ENCODE data around the gene CCDC88C. TPM values are rescaled to one million over a fixed set of nuclear protein-coding genes. Genes with fewer than 3 reads are reported as not detected.

CCDC88C gene
- total RNA-seq, 4 donors from 2014 or later: 1.1 to 2.7 (median 2.1) TPM

DNA sequence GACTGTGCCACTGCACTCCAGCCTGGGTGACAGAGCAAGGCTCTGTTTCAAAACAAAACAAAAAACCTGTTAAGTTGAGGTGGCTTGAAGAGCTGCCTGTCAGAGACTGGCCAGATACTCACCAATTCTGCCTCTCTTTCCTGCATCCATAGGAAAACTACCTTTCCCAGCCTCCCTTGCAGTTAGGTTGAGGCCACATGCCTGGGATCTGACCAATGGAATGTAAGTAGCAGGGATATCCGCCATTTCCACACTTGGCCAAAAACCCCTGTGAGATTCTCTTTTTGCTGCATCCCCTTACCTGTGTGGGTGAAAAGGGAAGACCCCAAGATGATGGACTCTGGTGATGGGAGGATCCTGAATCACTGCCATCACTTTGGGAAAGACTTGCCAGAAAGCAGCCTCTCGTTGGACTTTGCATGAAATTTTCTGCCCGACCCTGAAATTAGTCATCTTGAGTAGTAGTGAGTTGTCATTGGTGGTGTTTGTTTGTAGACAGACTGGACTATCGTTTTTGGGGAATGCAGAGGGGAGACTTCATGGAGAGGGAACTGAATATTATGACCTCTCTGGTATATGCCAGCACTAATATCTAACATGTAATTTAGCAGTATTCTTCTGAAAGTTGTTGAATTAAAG is 187.1 kb downstream of the CCDC88C start:
- Histone ChIP-seq H3K27me3 (no peaks in the 10 kb centered on the region), H3K36me3 (peaks cover 0 to 52% of the 10 kb centered on the region in 2 donors), H3K4me1 (no peaks in the 10 kb centered on the region), H3K27ac (no peak overlapping the region), H3K4me3 (no peak overlapping the region), H3K9me3 (no peaks in the 10 kb centered on the region)
- DNase-seq (no peak), ATAC-seq (no peak)
- intact Hi-C loops (cut with DNase I; ENCODE audit: low total_unique reads) (no loop called here), in situ Hi-C loops (cut with MboI; ENCODE audit: low sequenced_read_pairs in 4 of 4) (no loop called here)
- no peak for TF ChIP-seq POLR2A (IDR thresholded peaks at IDR 0.05)
- TF ChIP-seq, protein P1, sequence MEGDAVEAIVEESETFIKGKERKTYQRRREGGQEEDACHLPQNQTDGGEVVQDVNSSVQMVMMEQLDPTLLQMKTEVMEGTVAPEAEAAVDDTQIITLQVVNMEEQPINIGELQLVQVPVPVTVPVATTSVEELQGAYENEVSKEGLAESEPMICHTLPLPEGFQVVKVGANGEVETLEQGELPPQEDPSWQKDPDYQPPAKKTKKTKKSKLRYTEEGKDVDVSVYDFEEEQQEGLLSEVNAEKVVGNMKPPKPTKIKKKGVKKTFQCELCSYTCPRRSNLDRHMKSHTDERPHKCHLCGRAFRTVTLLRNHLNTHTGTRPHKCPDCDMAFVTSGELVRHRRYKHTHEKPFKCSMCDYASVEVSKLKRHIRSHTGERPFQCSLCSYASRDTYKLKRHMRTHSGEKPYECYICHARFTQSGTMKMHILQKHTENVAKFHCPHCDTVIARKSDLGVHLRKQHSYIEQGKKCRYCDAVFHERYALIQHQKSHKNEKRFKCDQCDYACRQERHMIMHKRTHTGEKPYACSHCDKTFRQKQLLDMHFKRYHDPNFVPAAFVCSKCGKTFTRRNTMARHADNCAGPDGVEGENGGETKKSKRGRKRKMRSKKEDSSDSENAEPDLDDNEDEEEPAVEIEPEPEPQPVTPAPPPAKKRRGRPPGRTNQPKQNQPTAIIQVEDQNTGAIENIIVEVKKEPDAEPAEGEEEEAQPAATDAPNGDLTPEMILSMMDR (IDR thresholded peaks at IDR 0.05 in 4 of 5, conservative IDR thresholded peaks at IDR 0.05 in 1 of 5): no peak

DNA sequence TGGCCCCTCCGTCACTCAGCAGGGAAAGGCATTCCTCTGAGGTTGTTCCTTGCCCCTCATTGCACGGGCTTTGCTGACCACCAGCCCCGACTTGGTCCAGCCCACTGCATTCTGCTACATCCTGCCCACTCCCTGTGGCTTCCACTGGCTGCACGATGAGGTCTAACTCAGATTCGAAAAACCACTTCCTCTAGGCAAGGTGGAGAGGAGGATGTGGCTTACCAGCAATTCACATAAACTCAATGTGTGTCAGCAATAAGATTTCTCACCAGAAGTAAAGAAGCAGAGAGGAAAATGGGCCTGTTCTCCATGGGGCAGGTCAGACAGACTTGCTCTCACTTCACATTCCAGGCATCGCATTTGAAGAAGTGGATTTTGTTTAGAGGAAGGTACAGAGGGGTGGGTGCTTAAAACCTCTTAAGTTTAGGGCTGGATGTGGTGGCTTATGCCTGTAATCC is 187.8 kb downstream of the CCDC88C start:
- no peak overlapping the region for H3K27ac ChIP-seq
- DNase-seq (no peak), ATAC-seq (no peak)
- H3K36me3 ChIP-seq: peaks cover 0 to 58% of the 10 kb centered on the region in 2 donors
- H3K27me3 ChIP-seq: no peaks in the 10 kb centered on the region
- no peaks in the 10 kb centered on the region for H3K9me3 ChIP-seq
- intact Hi-C loops (cut with DNase I; ENCODE audit: low total_unique reads): no loop called here
- no peaks in the 10 kb centered on the region for H3K4me1 ChIP-seq
- TF ChIP-seq POLR2A (IDR thresholded peaks at IDR 0.05): no peak
- TF ChIP-seq, protein P1 (IDR thresholded peaks at IDR 0.05 in 4 of 5, conservative IDR thresholded peaks at IDR 0.05 in 1 of 5): no peak
- no peak overlapping the region for H3K4me3 ChIP-seq
- in situ Hi-C loops (cut with MboI; ENCODE audit: low sequenced_read_pairs in 4 of 4): no loop called here

DNA sequence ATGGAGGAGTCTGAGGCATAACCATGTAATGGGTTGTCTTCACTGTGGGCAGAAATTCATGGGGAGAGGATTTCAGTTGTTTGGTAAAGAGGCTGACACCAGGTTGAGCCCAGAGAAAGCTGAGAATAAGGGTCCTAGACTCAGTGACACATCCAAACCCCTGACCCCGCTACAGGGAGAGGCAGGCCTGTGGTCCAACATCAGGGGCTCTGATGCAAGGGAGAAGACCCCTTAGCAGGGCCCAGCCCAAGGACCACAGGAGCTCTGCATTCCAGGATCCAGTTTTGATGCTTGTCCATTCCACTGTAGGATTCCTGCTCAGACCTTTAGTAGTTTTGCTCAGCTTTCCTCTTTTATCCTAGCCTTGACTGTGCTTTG is 188.6 kb downstream of the CCDC88C start:
- no peaks in the 10 kb centered on the region for H3K4me1 ChIP-seq
- H3K4me3 ChIP-seq: no peak overlapping the region
- no peak overlapping the region for H3K27ac ChIP-seq
- intact Hi-C loops (cut with DNase I; ENCODE audit: low total_unique reads) (no loop called here), in situ Hi-C loops (cut with MboI; ENCODE audit: low sequenced_read_pairs in 4 of 4) (no loop called here)
- H3K9me3 ChIP-seq: no peaks in the 10 kb centered on the region
- H3K27me3 ChIP-seq: no peaks in the 10 kb centered on the region
- peaks cover 0 to 63% of the 10 kb centered on the region in 2 donors for H3K36me3 ChIP-seq
- ATAC-seq (no peak), DNase-seq (no peak)
- TF ChIP-seq, protein P1 (IDR thresholded peaks at IDR 0.05 in 4 of 5, conservative IDR thresholded peaks at IDR 0.05 in 1 of 5): no peak
- TF ChIP-seq POLR2A (IDR thresholded peaks at IDR 0.05): no peak

DNA sequence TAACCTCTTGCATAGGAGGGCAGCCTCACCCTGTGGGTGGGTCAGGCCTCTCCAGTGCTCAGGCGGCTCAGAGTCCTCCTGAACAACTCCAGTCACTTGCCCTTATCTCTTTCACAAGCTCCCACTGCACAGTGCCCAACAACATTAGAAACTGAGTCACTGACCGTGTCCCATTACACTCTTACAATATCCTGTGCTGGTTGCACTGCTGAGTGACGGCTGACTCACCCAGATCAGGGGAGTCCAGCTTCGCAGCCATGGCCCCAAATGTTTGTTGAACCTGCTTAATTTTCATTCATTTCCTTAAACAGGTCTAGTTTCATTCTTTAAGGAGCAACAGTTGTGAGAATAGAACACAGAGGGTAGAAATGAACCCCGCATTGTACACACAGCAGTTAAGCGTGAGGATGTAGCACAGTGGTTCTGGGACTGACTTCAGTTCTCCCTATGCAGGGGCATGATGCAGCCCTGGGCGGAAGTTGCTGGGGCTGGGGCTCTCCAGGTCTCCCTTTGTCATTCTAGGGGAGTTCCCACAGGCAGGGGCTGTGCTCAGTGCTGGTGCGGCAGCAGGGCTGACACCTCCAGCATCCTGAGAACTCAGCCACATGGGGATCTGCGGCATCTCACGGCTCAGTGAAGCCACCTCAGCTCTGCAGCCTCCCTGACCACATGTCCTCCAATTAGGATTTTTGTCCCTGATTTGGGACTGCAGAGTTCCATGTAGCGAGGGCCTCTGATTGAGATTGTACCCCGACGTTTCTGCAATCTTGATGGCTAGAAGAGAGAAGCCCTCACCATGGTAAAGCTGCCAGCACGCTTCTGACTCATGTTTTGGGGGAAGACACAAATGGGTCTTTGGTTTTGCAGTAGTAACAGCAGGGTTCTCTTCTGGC is 189.3 kb downstream of the CCDC88C start:
- intact Hi-C loops (cut with DNase I; ENCODE audit: low total_unique reads): no loop called here
- in situ Hi-C loops (cut with MboI; ENCODE audit: low sequenced_read_pairs in 4 of 4): no loop called here
- Histone ChIP-seq H3K27ac (no peak overlapping the region), H3K9me3 (no peaks in the 10 kb centered on the region), H3K4me3 (no peak overlapping the region), H3K4me1 (no peaks in the 10 kb centered on the region), H3K27me3 (no peaks in the 10 kb centered on the region), H3K36me3 (peaks cover 0 to 65% of the 10 kb centered on the region in 2 donors)
- TF ChIP-seq POLR2A (IDR thresholded peaks at IDR 0.05): no peak
- TF ChIP-seq, protein P1 (IDR thresholded peaks at IDR 0.05 in 4 of 5, conservative IDR thresholded peaks at IDR 0.05 in 1 of 5): no peak
- ATAC-seq (peak in 1 of 2 donors; percentile 58), DNase-seq (no peak)
